ENCODE data around the gene STOX1. TPM values are rescaled to one million over a fixed set of nuclear protein-coding genes. Genes with fewer than 3 reads are reported as not detected.

STOX1 gene, protein sequence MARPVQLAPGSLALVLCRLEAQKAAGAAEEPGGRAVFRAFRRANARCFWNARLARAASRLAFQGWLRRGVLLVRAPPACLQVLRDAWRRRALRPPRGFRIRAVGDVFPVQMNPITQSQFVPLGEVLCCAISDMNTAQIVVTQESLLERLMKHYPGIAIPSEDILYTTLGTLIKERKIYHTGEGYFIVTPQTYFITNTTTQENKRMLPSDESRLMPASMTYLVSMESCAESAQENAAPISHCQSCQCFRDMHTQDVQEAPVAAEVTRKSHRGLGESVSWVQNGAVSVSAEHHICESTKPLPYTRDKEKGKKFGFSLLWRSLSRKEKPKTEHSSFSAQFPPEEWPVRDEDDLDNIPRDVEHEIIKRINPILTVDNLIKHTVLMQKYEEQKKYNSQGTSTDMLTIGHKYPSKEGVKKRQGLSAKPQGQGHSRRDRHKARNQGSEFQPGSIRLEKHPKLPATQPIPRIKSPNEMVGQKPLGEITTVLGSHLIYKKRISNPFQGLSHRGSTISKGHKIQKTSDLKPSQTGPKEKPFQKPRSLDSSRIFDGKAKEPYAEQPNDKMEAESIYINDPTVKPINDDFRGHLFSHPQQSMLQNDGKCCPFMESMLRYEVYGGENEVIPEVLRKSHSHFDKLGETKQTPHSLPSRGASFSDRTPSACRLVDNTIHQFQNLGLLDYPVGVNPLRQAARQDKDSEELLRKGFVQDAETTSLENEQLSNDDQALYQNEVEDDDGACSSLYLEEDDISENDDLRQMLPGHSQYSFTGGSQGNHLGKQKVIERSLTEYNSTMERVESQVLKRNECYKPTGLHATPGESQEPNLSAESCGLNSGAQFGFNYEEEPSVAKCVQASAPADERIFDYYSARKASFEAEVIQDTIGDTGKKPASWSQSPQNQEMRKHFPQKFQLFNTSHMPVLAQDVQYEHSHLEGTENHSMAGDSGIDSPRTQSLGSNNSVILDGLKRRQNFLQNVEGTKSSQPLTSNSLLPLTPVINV
- polyA plus RNA-seq = 1.2 and 2.3 TPM in 2 replicates
- 5.8 and 6.0 TPM in 2 replicates for polyA minus RNA-seq

DNA sequence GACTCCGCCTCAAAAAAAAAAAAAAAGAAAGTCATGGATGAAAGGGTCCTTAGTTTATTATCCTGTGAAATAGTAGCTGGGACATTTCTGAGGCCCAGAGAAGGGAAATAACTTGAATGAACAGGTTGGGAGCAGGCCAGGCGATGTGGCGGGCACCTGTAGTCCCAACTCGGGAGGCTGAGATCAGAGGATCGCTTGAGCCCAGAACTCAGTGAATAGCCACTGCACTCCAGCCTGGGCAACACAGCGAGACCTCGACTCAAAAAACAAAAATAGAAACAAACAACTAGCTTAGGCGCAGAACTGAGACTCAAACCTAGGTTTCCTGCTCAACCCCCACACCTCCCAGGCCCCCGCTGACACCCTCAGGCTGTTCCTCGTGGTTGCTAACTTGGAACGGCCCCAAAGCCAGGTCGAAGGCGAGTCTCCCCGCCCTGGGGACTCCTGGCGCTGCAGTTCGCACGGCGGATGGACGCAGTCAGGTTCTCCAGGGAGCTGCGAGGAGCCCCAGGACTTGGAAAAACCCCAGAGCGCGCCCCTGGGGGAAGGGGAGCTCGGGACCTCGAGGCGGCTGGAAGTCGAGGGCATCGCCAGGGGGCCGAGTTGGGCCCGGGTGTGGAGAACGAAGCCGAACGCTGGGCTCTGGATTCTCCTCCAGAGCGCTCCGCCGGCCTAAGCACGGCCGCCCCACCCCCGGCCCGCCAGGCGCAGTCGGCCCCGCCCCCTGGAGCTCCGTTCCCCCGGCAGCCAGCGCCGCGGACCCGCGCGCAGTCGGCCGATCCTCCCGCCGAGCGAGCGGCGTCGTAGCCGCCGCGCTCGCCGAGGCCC is at the start of gene STOX1:
TSS of gene STOX1 (plus strand) at position 768 of the 828 bp plus-strand sequence. CDS start 93 bp downstream, outside the sequence.
- Histone ChIP-seq H2AFZ (ENCODE audit: low read depth, low read length) (peak within 1 kb of the TSS; percentile 92), H3F3A (ENCODE audit: insufficient read depth, low read length, poor library complexity, severe bottlenecking) (no peaks in the 10 kb centered on the region), H3K9me2 (ENCODE audit: insufficient read depth, low read length) (no peaks in the 10 kb centered on the region), H3K4me3 (ENCODE audit: low read length) (peak within 1 kb of the TSS; percentile 79), H3K36me3 (ENCODE audit: insufficient read depth, low read length) (no peaks in the 10 kb centered on the region), H3K27ac (ENCODE audit: low read length) (peak within 1 kb of the TSS; percentile 55), H3K27me3 (ENCODE audit: insufficient read depth, low read depth, low read length) (no peaks in the 10 kb centered on the region), H3K9me3 (ENCODE audit: low read length) (no peaks in the 10 kb centered on the region), H3K79me2 (replicated peaks; ENCODE audit: insufficient read depth, low read length) (no peaks in the 10 kb centered on the region), H3K9ac (ENCODE audit: low read length) (peak within 1 kb of the TSS; percentile 72), H4K20me1 (ENCODE audit: insufficient read depth) (no peaks in the 10 kb centered on the region), H3K4me2 (ENCODE audit: low read length) (peak within 1 kb of the TSS; percentile 70)
- TF ChIP-seq TAF1 (IDR thresholded peaks at IDR 0.05; ENCODE audit: low read depth) = no peak
- TF ChIP-seq, protein P1, sequence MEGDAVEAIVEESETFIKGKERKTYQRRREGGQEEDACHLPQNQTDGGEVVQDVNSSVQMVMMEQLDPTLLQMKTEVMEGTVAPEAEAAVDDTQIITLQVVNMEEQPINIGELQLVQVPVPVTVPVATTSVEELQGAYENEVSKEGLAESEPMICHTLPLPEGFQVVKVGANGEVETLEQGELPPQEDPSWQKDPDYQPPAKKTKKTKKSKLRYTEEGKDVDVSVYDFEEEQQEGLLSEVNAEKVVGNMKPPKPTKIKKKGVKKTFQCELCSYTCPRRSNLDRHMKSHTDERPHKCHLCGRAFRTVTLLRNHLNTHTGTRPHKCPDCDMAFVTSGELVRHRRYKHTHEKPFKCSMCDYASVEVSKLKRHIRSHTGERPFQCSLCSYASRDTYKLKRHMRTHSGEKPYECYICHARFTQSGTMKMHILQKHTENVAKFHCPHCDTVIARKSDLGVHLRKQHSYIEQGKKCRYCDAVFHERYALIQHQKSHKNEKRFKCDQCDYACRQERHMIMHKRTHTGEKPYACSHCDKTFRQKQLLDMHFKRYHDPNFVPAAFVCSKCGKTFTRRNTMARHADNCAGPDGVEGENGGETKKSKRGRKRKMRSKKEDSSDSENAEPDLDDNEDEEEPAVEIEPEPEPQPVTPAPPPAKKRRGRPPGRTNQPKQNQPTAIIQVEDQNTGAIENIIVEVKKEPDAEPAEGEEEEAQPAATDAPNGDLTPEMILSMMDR (IDR thresholded peaks at IDR 0.05; ENCODE audit: poor library complexity, severe bottlenecking) = peak; percentile 32
- TF ChIP-seq RAD21 (conservative IDR thresholded peaks at IDR 0.05) = peak; percentile 13

DNA sequence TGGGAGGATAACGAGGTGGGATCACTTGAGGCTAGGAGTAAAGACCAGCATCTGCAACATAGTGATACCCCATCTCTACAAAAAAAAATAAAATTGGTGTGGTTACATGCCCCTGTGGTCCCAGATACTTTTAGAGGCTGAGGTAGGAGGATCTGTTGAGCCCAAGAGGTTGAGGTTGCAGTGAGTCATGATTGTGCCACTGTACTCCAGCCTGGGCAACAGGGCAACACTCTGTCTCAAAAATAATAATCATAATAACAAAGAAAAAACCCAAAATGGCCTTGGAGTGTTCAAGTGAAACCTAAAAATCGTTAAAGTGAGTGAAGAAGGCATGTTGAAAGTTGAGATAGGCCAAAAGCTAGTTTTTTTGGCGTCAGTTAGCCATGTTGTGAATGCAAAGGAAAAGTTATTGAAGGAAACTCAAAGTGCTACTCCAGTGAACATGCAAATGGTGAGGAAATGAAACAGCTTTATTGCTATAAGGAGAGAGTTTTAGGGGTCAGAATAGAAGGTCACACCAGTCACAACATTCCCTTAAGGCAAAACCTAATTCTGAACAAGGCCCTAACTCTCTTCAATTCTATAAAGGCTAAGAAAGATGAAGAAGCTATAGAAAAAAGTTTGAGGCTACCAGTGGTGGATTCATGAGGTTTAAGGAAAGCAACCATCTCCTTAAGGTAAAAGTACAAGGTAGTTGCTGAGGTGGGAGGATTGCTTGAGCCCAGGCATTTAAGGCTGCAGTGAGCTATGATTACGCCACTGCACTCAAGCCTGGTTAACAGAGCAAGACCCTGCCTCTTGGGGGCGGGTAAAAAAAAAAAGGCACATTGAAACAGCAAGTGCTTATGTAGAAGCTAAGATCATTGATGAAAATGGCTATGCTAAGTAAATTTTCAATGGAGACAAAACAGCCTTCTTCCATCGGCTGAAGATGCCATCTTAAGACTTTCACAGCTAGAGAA is 45.4 kb upstream of the STOX1 start:
- no peak overlapping the region for H3K4me2 ChIP-seq (ENCODE audit: low read length)
- H2AFZ ChIP-seq (ENCODE audit: low read depth, low read length) = no peak overlapping the region
- no peak overlapping the region for H3K27ac ChIP-seq (ENCODE audit: low read length)
- no peaks in the 10 kb centered on the region for H3K27me3 ChIP-seq (ENCODE audit: insufficient read depth, low read depth, low read length)
- H4K20me1 ChIP-seq (ENCODE audit: insufficient read depth) = no peaks in the 10 kb centered on the region
- no peaks in the 10 kb centered on the region for H3K36me3 ChIP-seq (ENCODE audit: insufficient read depth, low read length)
- H3K9ac ChIP-seq (ENCODE audit: low read length) = no peak overlapping the region
- no peaks in the 10 kb centered on the region for H3K9me2 ChIP-seq (ENCODE audit: insufficient read depth, low read length)
- no peaks in the 10 kb centered on the region for H3F3A ChIP-seq (ENCODE audit: insufficient read depth, low read length, poor library complexity, severe bottlenecking)
- H3K79me2 ChIP-seq (replicated peaks; ENCODE audit: insufficient read depth, low read length) = peaks cover 5% of the 10 kb centered on the region
- TF ChIP-seq SMC3 (conservative IDR thresholded peaks at IDR 0.05; ENCODE audit: poor library complexity) = no peak
- no peak for TF ChIP-seq MXI1 (conservative IDR thresholded peaks at IDR 0.05; ENCODE audit: poor library complexity, severe bottlenecking)
- TF ChIP-seq, protein P2, sequence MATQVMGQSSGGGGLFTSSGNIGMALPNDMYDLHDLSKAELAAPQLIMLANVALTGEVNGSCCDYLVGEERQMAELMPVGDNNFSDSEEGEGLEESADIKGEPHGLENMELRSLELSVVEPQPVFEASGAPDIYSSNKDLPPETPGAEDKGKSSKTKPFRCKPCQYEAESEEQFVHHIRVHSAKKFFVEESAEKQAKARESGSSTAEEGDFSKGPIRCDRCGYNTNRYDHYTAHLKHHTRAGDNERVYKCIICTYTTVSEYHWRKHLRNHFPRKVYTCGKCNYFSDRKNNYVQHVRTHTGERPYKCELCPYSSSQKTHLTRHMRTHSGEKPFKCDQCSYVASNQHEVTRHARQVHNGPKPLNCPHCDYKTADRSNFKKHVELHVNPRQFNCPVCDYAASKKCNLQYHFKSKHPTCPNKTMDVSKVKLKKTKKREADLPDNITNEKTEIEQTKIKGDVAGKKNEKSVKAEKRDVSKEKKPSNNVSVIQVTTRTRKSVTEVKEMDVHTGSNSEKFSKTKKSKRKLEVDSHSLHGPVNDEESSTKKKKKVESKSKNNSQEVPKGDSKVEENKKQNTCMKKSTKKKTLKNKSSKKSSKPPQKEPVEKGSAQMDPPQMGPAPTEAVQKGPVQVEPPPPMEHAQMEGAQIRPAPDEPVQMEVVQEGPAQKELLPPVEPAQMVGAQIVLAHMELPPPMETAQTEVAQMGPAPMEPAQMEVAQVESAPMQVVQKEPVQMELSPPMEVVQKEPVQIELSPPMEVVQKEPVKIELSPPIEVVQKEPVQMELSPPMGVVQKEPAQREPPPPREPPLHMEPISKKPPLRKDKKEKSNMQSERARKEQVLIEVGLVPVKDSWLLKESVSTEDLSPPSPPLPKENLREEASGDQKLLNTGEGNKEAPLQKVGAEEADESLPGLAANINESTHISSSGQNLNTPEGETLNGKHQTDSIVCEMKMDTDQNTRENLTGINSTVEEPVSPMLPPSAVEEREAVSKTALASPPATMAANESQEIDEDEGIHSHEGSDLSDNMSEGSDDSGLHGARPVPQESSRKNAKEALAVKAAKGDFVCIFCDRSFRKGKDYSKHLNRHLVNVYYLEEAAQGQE (IDR thresholded peaks at IDR 0.05; ENCODE audit: borderline replicate concordance) = no peak
- no peak for TF ChIP-seq EZH2 (IDR thresholded peaks at IDR 0.05; ENCODE audit: borderline replicate concordance, insufficient read depth, low read length, poor library complexity, severe bottlenecking)
- no peak for TF ChIP-seq POLR2AphosphoS5 (IDR thresholded peaks at IDR 0.05)
- TF ChIP-seq, protein P1 (IDR thresholded peaks at IDR 0.05; ENCODE audit: poor library complexity, severe bottlenecking) = no peak
- no peak for TF ChIP-seq TAF1 (IDR thresholded peaks at IDR 0.05; ENCODE audit: low read depth)
- TF ChIP-seq RAD21 (conservative IDR thresholded peaks at IDR 0.05) = no peak
- TF ChIP-seq EP300 (conservative IDR thresholded peaks at IDR 0.05; ENCODE audit: poor library complexity, severe bottlenecking) = no peak
- H3K9me3 ChIP-seq (ENCODE audit: low read length) = no peaks in the 10 kb centered on the region
- H3K4me3 ChIP-seq (ENCODE audit: low read length) = no peak overlapping the region

Measured in neural cell (in vitro differentiated cells).